ENCODE measurements around the gene UTY.

The UTY gene

GRCh38 chrY:13479828-13480227 lies at the start of gene UTY:
Gene UTY, minus strand, starts transcription at chrY:13480033. Its CDS starts 368 bp downstream, at chrY:13479665.
- DNase-seq, result peak; percentile 93

GRCh38 chrY:13520474-13520873 lies 40.6 kb upstream of the UTY start:
- DNase-seq, result no peak

DNA sequence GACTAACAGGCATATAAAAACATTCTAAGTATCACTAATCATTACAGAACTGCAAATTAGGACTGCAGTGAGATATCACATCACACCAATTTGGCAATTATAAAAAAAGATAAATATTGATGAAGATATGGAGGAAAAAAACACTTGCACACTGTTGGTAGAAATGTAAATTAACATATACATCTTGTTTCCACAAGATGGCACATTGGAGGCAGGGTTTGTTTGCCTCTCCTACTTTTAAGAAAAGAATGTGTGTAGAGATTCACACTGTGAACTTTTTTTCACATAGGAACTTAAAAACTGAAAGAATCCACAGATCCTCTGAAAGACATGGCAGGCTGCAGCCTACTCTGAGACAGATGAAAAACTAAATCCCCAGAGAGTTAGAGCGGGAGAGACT lies 21.4 kb upstream of the UTY start:
- DNase-seq, result no peak

DNA sequence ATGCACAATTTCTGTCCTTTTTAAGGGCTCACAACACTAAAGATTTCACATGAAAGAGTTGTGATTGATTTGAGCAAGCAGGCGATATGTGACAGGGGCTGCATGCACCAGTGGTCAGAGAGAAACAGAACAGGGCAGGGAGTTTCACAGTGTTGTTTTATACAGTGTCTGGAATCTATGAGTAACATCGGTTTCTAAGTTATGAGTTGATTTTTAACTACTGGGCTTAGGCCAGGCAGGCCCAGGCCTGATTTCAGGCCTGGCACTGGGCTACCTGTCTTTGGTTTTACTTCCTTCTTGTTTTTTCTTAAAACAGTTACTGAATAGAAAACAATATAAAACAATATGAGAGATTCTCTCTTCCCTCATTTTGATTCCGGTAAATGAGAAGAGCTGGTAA lies 13.9 kb upstream of the UTY start:
- no peak for DNase-seq

DNA sequence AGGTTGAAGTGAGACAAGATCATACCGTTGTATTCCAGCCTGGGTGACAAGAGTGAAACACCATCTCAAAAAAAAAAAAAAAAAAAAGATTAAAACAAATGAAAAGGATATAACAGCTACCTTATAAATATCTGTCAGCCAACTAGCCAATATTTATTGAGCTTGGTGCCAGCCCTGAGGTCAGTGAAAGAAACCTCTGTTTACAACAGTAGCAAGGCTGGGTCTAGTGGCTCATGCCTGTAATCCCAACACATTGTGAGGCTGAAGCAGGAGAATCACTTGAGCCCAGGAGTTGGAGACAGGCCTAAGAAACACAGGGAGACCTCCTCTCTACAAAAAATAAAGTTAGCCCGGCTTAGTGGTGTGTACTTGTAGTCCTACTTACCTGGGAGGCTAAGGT lies 12.6 kb upstream of the UTY start:
- DNase-seq, result no peak

GRCh38 chrY:13488738-13489137 lies 8.9 kb upstream of the UTY start:
- no peak for DNase-seq

DNA sequence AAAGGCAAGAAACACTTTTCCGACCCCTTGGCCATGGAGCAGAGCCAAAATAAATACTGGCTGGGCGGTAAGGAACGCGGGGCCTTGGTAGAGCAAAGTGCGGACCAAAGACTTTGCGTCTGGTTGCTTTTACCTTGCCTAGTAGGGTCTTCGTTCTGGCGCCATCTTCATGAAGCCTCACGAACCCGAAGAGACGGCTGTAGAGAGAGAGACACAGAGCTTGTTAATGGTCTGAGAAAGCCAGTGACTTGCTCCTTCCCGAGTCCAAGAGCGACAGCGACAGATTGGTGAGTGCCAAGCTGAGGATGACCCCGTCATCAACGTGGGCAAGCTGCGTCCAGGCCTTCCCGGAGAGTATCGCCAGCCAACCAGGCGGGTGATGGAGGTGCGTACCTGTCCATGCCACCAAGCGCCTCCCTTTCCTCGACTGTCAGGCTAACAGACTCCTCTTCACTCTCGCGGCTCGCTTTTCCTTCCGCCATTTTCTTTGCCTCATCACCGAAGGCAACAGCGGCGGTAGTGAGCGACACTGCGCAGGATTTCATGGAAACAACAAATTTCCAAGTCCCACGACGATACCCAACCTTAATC lies 617 bp downstream of the UTY start:
- peak; percentile 82 for DNase-seq

DNA sequence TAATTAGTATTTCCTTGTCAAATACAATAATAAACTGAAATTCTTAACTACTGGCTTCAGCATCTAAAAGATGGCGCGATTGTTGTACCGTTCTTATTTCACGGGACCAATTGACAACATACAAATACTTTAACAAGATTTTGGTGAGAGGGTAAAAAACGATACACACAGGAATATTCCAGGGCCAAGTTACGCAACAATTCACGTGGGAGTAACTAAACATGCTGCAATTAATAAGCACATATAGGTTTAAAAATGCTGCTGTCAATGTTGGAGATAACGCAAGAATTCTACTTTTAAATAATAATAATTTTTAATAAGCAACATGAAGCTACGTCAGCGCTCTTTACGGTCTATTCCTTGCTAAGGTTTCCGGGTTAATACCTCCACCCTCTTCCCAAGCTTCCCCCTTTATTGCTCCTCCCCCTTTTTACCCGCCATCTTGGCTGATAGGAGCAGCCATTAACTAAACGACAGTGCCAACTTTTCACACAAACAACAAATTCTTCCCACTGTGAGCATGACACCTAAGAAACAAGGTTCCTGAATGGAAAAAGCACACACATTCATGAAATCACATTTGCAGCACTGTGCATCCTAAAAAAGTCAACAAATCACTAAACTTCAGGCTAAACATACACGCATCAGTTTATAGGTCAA lies 1.6 kb downstream of the UTY start:
- DNase-seq, result peak; percentile 85

DNA sequence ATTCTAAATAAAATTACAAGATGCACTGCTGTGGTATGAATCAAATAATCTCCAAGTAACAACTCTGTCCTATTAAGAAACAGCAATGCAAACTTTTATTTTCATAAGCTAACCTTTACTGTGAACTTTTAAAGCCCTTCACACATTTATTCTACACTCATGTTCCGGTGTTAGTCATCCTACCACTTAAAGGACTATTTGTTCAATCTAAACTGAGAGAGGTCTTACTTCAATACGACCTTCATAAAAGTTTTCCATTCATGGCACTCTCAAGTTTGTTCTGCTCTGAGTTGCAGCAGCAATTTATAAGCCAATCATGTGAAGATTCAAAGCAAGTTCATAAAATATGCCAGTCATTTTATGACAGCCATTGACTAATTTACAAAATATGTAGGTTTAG lies 4.8 kb downstream of the UTY start:
- no peak for DNase-seq

DNA sequence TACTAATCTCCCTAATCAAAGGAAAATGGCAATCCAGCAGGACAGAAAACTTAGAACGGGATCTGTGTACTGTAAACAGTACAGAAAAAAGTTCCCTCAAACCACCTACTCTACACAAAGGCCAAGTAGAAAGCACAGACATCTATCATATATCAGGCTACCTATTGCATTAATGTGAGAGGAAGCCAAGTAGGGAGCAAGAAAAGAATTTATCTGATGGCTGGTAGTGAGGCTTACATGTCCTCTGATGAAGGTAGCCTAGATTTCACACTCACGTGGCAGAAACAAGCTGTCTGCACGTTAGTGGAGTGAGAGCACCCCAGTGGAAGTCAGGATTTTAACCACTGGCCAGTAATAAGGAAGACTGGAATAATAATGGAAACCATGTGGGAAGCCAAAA lies 28.3 kb downstream of the UTY start:
- DNase-seq, result no peak

DNA sequence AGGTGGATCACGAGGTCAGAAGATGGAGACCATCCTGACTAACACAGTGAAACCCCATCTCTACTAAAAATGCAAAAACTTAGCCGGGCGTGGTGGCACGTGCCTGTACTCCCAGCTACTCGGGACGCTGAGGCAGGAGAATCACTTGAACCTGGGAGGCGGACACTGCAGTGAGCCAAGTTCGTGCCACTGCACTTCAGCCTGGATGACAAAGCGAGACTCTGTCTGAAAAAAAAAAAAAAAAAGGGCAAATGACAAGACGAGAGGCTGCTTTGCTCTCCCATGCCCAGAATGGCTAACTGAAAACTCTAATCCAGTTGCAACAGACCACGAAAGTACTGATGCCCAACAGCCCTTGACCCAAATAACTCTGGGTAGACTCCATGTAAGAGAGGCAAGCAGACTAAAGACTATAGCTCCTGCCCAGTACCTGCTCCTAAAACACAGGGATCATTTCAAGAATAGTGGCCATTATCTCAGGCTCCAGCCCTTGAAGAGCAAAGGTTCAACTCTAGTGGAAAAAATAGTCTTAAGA lies 29.2 kb downstream of the UTY start:
- no peak for DNase-seq

DNA sequence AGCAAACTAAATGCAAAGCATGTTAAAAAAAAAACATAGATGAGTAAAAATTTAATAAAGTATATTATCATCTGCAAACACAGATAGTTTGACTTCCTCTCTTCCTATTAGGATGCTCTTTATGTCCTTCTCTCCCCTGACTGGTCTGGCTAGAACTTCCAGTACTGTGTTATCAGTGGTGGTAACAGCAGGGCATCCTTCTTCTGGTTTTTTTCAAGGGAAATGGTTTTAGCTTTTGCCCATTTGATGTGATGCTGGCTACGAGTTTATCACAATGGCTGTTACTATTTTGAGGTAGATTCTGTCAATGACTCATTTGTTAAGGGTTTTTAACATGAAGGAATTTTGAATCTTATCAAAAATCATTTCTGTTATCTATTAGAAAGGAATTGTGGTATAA lies 34.3 kb downstream of the UTY start:
- DNase-seq, result no peak

DNA sequence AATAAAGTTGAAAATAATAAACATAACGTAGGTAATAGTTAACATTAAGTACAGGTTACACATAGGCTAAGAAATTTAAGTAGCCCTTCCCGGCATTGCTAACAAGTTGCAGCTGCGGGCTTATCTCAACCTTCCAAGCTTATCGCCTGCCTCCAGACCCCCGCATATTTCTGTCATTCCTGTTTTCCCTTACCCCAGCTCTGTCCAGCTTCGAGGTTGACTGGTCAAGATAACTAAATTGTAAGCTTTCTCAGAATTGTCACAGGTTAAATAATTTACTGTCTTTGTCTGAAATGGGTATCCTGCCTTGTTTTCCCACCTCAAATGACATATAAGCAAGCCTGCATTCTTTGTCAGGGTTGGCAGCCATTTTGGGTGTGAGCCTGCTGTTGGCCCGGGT lies 36.7 kb downstream of the UTY start:
- DNase-seq, result no peak

GRCh38 chrY:13440811-13441210 lies 39.0 kb downstream of the UTY start:
- DNase-seq, result no peak

DNA sequence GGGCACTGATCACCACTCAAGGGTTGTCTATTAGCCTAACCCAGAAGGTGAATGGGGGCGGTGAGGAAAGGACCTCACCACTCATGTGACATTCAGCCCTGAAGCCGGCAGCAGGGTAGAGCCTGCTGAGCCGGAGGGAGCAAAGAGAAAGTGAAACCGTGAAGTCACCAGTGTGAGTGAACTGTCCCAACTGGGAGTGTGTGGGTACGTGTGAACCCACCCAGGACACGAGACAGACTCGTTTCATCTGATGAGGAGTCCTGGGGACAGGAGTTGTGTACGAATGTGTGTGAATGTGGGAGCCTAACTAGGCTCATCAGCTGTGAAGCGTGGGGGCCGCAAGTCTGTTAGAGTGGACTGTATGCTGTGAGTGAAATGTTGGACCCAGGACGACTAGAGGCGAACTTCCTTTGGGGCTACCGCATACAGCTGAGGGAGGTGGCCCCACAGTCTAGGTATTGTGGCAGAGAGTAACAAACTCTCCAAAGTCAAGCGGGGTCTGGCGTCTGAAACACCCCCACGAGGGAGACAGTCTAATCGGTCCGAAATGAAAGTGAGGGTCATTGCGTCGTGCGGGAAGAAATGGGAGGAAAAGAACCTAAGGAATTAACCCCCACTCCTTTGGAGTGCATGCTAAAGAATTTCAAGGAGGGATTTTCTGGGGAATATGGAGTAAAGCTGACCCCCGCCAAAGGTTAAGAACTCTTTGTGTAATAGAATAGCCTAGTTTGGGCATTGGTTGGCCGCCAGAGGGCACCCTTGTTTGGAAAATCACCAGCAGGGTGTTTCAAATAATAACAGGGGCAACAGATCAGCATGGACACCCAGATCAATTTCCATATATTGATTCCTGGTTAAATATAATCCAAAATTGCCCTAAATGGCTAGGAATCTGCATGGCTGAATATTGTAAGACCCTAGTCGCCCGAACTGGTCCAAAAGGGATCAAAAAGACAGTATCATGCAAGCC lies 43.6 kb downstream of the UTY start:
- DNase-seq, result no peak

DNA sequence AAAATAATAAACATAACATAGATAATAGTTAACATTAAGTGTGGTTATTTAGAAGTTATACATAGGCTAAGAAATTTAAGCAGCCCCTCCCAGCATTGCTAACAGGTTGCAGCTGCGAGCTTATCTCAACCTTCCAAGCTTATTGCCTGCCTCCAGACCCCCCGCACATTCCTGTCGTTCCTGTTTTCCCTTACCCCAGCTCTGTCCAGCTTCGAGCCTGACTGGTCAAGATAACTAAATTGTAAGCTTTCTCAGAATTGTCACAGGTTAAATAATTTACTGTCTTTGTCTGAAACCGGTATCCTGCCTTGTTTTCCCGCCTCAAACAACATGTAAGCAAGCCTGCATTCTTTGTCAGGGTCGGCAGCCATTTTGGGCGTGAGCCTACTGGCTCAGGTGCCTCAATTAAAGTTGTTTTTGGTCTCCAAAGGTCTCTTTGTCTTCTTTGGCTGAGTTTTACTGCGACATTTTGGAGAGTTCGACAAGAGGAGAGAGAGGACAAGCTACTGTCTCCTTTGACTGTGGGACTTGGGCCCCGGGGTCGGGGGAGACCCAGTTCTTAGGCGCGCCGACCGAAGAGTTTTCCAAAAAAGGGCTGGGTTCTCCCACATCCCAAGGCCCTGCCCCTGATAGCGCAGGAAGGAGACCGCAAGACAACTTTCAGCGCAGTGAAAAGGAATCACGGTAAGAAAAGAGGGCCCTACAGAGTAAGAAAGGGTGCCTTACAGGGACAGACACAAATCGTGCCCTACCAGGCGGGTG lies 44.4 kb downstream of the UTY start:
- DNase-seq, result no peak

DNA sequence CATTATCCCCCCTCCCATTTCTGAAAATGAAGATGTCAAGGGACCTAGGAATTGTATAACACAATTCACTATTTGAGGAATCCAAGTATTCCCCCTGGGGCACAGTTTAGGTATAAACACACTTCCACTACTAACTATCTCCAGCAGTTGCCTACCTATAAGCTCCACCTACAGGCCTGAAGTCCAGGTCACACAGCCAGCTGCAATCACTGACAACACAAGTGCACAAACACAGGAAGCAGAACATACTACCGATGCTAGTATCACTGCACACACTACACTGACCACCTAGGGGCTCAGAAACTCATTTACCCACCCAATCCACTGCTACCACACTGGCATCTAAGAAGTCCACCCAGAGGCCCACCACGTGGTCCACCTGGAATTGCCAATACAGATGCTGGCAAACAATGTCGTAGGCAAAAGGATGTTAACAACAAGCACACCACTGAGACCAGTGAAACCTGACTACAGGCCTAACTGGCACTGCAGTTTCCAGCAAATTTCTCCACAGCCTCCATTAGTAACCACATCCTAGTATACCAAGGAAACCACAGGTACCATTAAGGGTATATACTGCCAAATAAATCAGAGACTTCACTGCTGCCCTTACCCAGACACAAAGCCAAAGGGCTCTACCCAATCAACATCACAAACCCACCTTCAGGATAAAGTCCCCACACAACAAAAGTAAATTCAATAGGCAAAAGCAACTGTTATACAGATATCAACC lies 47.4 kb downstream of the UTY start:
- DNase-seq, result no peak

DNA sequence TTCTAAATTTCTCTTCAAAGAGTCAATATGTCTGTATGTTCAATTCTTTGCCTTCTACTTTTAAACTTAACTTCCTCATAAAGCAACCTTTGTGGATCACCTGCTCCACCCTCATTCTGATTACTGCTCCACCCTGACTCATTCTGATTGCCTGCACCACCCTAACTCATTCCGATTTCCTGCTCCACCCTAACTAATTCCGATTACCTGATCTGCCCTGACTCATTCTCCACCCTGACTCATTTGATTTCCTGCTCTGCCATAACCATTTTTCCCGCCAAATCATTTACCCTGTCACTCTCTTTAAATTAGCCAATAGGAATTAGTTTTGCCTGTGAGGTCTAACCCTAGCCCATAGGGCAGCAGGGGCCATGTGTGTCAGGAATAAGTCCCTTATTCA lies 50.3 kb downstream of the UTY start:
- no peak for DNase-seq

DNA sequence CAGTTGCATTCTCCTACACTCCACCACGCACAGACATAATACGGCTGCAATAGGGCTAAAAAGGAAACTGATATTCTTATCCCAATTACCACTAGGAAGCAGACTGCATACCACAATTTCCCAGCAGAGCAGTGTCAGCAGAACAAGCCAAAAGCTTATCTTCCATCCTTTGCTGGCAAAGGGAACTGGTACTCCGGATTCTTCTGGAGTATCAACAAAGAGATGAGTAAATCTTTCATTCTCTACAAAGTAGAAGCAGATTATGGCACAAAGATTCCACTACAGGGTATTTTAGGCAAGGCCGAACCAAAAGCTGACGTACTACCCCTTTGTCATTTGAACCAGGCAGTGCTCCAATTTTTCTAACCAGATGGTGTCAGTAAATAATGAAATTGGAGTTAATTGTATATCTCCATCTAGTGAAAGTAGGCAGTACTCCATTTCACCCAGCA lies 56.5 kb downstream of the UTY start:
- no peak for DNase-seq

DNA sequence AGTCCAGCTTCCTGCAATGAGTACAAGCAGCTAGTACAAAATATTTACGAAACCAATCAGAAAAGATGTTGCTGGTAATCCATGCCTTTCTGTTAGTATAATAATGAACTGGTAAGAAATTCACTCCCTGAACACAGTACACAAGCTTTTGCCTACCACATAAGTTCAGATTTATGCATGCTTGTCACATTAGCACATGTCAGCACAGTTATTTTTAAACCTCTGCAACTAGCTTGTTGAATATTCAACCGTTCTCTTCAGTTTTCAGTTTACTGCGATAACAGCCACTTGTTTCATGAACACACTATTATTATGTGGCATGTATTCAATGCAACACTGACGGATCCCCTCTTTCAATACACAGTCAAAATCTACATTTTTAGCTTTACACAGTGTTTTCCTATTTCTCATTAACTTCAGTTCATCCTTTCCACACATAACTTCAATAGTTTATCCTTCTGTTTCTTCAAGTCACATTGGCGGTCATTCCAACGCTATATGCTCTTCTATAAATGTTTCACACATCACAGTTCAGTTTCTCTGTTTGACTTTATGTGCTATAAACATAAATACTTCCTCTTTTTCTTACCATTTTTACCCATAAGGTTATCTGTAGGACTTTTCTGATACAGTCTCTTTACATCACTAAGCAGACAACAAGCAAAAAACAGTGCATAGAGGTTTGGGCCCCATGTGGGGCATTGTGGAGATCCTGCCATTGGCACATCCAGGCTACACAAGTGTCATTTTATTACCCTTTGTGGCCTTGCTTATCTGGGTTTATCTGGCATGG lies 62.8 kb downstream of the UTY start:
- no peak for DNase-seq

DNA sequence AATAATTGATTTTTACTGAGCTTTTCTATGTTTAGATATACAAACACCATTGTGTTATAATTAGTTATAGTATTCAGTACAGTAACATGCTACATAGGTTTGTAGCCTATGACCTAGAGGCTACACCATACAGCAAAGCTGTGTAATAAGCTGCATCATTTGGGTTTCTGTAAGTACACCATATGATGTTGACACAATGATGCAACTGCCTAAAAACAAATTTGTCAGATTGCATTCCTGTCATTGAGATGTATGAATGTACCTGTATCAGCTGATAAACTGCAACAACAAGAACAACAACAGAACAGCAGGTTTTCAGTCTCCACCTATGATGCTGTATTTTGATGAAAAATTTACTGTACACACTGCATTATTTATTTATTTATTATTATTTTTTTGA lies 64.3 kb downstream of the UTY start:
- no peak for DNase-seq

Measured in eye (tissue), 1 donor.